Ascending aorta (tissue), 2 donors: ENCODE results near the gene ATXN7L1. TPM values are rescaled to one million over a fixed set of nuclear protein-coding genes. Genes with fewer than 3 reads are reported as not detected.

Experiments
- DNase-seq, 2 donors: peaks; one replicate each; pipeline ENCODE4 v3.0.0-alpha.2; 2019; ENCODE audit warnings: low spot score in 2 of 2
- H3K27ac ChIP-seq, 2 donors: fragments of 200-600 bp; sonication (generic); one replicate each; pipeline ENCODE4 v1.5.1; 2016 to 2017; ENCODE audit warnings: mild to moderate bottlenecking in 1 of 2
- H3K27me3 ChIP-seq: fragments of 200-600 bp; sonication (generic); one replicate; pipeline ENCODE4 v1.5.1; 2017
- H3K36me3 ChIP-seq, 2 donors: fragments of 200-600 bp; sonication (generic); one replicate each; pipeline ENCODE4 v1.5.1; 2016
- H3K4me1 ChIP-seq, 2 donors: fragments of 200-600 bp; sonication (generic); one replicate each; pipeline ENCODE4 v1.5.1; 2016 to 2017; ENCODE audit warnings: mild to moderate bottlenecking in 1 of 2
- H3K4me3 ChIP-seq, 2 donors: fragments of 200-600 bp; sonication (generic); one replicate each; pipeline ENCODE4 v1.5.1; 2016 to 2017; ENCODE audit warnings: mild to moderate bottlenecking in 1 of 2
- H3K9me3 ChIP-seq, 2 donors: fragments of 200-600 bp; sonication (generic); one replicate each; pipeline ENCODE4 v1.5.1; 2016
- intact Hi-C: fragments of 100-400 bp; cut with DNase I; formaldehyde crosslinking; loops from one replicate; pipeline ENCODE4 v1.15.1; 2023
- total RNA-seq: library from RNA; depleted of rRNA; stranded (reverse); fragments of >200 nt; gene quantifications from one replicate; pipeline ENCODE4 v1.1.0, GENCODE V29; 2016
- TF ChIP-seq, protein P1 (sequence below), 3 experiments: fragments of 200-600 bp in 2 of 3; fragments of 450-650 bp in 1 of 3; sonication (generic) in 2 of 3; IDR thresholded peaks; one replicate each; pipeline ENCODE4 v1.5.1; 2016 to 2019; ENCODE audit warnings: antibody characterized with exemption in 3 of 3, mild to moderate bottlenecking in 1 of 3, moderate library complexity in 1 of 3

Gene ATXN7L1
- total RNA-seq, 1 donor from 2014 or later: 7.5 TPM

DNA sequence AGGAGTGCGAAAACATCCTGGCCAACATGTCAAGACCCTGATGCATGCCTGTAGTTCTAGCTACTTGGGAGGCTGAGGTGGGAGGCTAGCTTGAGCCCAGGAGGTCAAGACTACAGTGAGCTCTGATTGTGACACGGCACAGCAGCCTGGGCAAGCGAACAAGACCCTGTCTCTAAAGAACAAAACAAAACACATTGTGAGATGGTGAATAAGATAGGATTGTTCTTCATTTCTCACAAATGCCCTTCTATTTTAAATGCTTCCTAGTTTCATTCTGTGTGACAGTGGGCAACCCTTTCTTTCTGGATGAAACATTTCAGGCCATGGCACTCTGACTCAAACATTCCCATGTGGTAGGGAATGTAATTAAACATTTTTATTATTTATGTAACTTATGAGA is 308.6 kb downstream of the ATXN7L1 start:
- Histone ChIP-seq H3K4me3 (no peak overlapping the region), H3K27me3 (no peaks in the 10 kb centered on the region), H3K36me3 (peaks cover 39 to 50% of the 10 kb centered on the region in 2 donors), H3K4me1 (no peaks in the 10 kb centered on the region), H3K9me3 (no peaks in the 10 kb centered on the region), H3K27ac (no peak overlapping the region)
- intact Hi-C loops: no loop called here
- DNase-seq: no peak
- TF ChIP-seq, protein P1, sequence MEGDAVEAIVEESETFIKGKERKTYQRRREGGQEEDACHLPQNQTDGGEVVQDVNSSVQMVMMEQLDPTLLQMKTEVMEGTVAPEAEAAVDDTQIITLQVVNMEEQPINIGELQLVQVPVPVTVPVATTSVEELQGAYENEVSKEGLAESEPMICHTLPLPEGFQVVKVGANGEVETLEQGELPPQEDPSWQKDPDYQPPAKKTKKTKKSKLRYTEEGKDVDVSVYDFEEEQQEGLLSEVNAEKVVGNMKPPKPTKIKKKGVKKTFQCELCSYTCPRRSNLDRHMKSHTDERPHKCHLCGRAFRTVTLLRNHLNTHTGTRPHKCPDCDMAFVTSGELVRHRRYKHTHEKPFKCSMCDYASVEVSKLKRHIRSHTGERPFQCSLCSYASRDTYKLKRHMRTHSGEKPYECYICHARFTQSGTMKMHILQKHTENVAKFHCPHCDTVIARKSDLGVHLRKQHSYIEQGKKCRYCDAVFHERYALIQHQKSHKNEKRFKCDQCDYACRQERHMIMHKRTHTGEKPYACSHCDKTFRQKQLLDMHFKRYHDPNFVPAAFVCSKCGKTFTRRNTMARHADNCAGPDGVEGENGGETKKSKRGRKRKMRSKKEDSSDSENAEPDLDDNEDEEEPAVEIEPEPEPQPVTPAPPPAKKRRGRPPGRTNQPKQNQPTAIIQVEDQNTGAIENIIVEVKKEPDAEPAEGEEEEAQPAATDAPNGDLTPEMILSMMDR (IDR thresholded peaks at IDR 0.05): no peak

DNA sequence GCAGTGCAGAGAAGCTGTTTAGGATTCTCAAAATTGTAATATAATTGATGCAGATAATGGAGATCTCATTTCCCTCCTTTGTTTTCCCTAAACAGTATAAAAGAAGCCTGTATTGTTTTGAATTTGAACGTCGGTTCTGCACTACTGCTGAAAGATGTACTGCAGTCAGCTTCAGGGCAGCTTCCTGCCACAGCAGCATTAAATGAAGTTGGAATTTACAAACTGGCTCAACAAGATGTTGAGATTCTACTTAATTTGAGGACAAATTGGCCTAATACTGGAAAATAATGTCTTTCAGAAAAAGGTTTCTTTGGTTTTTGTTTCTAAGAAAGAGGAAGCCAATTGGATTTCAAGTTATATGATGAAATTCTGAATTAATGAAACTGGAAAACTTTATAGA is 309.4 kb downstream of the ATXN7L1 start:
- Histone ChIP-seq H3K4me1 (no peaks in the 10 kb centered on the region), H3K36me3 (peaks cover 46 to 56% of the 10 kb centered on the region in 2 donors), H3K27ac (no peak overlapping the region), H3K4me3 (no peak overlapping the region), H3K9me3 (no peaks in the 10 kb centered on the region), H3K27me3 (no peaks in the 10 kb centered on the region)
- intact Hi-C loops: no loop called here
- TF ChIP-seq, protein P1 (IDR thresholded peaks at IDR 0.05): no peak
- no peak for DNase-seq

DNA sequence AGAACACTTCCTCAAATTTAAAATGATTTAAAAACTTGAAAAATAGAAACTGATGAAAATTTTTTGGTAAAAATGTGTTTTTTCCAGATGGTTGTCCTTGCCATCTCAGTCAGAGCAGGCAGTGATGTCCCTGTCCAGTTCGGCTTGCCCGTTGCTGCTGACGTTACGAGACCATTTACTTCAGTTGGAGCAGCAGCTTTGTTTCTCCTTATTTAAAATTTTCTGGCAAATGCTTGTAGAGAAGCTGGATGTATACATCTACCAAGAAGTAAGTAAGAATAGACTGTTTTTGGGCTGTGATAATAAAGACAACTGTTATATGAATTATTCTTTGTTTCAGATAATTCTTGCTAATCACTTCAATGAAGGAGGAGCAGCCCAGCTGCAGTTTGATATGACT is 311.2 kb downstream of the ATXN7L1 start:
- no peak overlapping the region for H3K27ac ChIP-seq
- peaks cover 59 to 70% of the 10 kb centered on the region in 2 donors for H3K36me3 ChIP-seq
- TF ChIP-seq, protein P1 (IDR thresholded peaks at IDR 0.05): no peak
- no peak for DNase-seq
- intact Hi-C loops: no loop called here
- H3K4me1 ChIP-seq: no peaks in the 10 kb centered on the region
- no peaks in the 10 kb centered on the region for H3K9me3 ChIP-seq
- H3K4me3 ChIP-seq: no peak overlapping the region
- no peaks in the 10 kb centered on the region for H3K27me3 ChIP-seq

DNA sequence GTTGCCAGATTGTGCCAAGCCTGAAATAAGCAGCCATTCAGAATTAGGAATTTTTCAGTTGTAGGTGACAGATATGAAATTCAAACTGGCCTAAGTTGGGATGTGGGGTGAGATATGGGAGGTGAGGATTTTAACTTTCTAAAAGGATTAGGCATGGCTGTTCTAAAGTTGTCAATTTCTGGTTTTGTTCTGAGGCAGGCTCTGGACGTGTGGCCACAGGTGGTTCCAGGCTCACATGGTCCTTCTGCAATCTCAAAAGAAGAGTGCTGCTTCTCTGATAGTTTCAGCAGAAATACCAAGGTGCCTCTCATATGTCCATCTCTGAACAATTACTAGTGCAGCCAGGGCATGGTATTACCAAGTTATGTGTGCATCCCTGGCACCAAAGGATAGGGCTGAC is 316.5 kb downstream of the ATXN7L1 start:
- Histone ChIP-seq H3K36me3 (peaks cover 71 to 74% of the 10 kb centered on the region in 2 donors), H3K4me3 (no peak overlapping the region), H3K9me3 (no peaks in the 10 kb centered on the region), H3K27ac (no peak overlapping the region), H3K4me1 (no peaks in the 10 kb centered on the region), H3K27me3 (no peaks in the 10 kb centered on the region)
- DNase-seq: no peak
- TF ChIP-seq, protein P1 (IDR thresholded peaks at IDR 0.05): no peak
- intact Hi-C loops: no loop called here

Other genes starting within 250 kb of the ATXN7L1 start
- gene CDHR3, start 86.7 kb upstream of the ATXN7L1 start, total RNA-seq: 5.7 TPM
- gene SYPL1, start 235.7 kb upstream of the ATXN7L1 start, total RNA-seq: 17.5 TPM